Left hindlimb (tissue), 1 donor: ENCODE data around the gene RGL4.

Experiments
- DNase-seq: peaks from one replicate; pipeline ENCODE4 v3.0.0-alpha.2; 2018

RGL4 gene

GRCh38 chr22:23681026-23681809 is 9.6 kb upstream of the RGL4 start:
- DNase-seq, result no peak

GRCh38 chr22:23682077-23682476 is 8.7 kb upstream of the RGL4 start:
- DNase-seq, result no peak

- DNase-seq, result no peak
Observed at GRCh38 chr22:23682827-23683355, 7.9 kb upstream of the RGL4 start.

GRCh38 chr22:23683545-23683944 is 7.3 kb upstream of the RGL4 start:
- no peak for DNase-seq

- DNase-seq, result peak; percentile 44
Observed at GRCh38 chr22:23684026-23684425, 6.8 kb upstream of the RGL4 start.

- no peak for DNase-seq
Observed at GRCh38 chr22:23684561-23685031, 6.2 kb upstream of the RGL4 start.

GRCh38 chr22:23685205-23685784 is 5.5 kb upstream of the RGL4 start:
- DNase-seq, result no peak

- DNase-seq, result no peak
Observed at GRCh38 chr22:23686416-23687024, 4.3 kb upstream of the RGL4 start.

- DNase-seq, result no peak
Observed at GRCh38 chr22:23688121-23688520, 2.7 kb upstream of the RGL4 start.

- DNase-seq, result no peak
Observed at GRCh38 chr22:23688571-23688970, 2.2 kb upstream of the RGL4 start.

GRCh38 chr22:23689414-23689813 is 1.4 kb upstream of the RGL4 start:
- DNase-seq, result no peak

- DNase-seq, result no peak
Observed at GRCh38 chr22:23691748-23692423, 1.1 kb downstream of the RGL4 start.

GRCh38 chr22:23692598-23693291 is 1.9 kb downstream of the RGL4 start:
- no peak for DNase-seq

- DNase-seq, result no peak
Observed at GRCh38 chr22:23693979-23694680, 3.3 kb downstream of the RGL4 start.

- DNase-seq, result no peak
Observed at GRCh38 chr22:23695141-23695540, 4.3 kb downstream of the RGL4 start.

GRCh38 chr22:23695571-23696325 is 4.9 kb downstream of the RGL4 start:
- no peak for DNase-seq

- DNase-seq, result no peak
Observed at GRCh38 chr22:23696326-23696851, 5.6 kb downstream of the RGL4 start.

GRCh38 chr22:23697031-23697970 is 6.5 kb downstream of the RGL4 start:
- no peak for DNase-seq

- DNase-seq, result no peak
Observed at GRCh38 chr22:23698094-23698493, 7.3 kb downstream of the RGL4 start.
